HG03103 (cell line): ENCODE measurements around the gene MYO15B.
"Not testable (repeated sequence)": the region's sequence is repeated elsewhere in the genome, so short reads cannot be mapped to it uniquely, and the experiment has no call there.

ENCODE experiments used
- ATAC-seq: cut with Tn5 transposase; IDR thresholded peaks from one replicate; pipeline ENCODE4 v1.9.1; 2021; ENCODE audit warnings: low read depth; ENCODE audit not compliant: unreplicated experiment

MYO15B gene

GRCh38 chr17:75636381-75637142 is 49.0 kb downstream of the MYO15B start:
- ATAC-seq: no peak

- ATAC-seq: no peak
Observed at GRCh38 chr17:75637143-75637538, 49.5 kb downstream of the MYO15B start.

DNA sequence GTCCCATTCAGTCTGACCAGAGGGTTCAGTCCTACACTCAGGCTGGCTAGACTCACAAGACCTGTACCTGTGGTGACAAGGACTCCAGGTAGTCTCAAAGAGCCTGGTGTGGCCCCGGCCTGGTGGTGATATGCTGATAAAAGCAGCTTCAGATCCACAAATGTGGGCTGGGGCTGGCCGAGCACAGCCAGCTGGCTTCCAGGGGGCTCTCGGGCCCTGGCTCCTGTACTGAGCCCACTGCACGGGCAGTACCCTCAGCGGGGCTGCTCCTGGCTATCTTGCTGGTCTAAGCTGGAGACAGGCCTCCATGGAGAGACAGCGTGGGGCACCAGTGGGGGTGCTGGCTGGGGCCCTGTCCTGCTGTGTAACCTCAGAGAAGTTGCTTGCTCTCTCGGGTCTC is 50.0 kb downstream of the MYO15B start:
- ATAC-seq: no peak

GRCh38 chr17:75638039-75638438 is 50.4 kb downstream of the MYO15B start:
- not testable (repeated sequence) for ATAC-seq

- ATAC-seq: no peak
Observed at GRCh38 chr17:75638893-75639292, 51.3 kb downstream of the MYO15B start.

DNA sequence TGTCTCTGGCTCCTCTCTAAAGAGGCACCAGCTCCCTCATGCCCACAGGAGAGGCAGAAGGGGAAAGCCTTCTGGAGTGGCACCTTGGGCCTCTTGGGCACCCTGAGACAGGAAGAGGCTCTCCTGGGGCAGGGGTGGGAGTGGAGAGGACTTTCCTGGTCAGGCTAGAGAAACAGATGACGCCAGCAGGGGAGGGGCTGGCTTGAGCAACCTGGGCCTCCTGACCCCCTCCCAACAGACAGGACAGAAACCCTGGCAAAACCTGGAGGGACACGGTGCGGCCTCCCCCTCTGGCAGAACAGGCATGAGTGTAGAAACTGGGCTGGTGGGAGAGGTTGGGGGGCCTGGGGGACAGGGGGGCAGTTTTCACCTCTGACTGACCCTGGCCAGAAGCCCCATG is 51.7 kb downstream of the MYO15B start:
- ATAC-seq: no peak

DNA sequence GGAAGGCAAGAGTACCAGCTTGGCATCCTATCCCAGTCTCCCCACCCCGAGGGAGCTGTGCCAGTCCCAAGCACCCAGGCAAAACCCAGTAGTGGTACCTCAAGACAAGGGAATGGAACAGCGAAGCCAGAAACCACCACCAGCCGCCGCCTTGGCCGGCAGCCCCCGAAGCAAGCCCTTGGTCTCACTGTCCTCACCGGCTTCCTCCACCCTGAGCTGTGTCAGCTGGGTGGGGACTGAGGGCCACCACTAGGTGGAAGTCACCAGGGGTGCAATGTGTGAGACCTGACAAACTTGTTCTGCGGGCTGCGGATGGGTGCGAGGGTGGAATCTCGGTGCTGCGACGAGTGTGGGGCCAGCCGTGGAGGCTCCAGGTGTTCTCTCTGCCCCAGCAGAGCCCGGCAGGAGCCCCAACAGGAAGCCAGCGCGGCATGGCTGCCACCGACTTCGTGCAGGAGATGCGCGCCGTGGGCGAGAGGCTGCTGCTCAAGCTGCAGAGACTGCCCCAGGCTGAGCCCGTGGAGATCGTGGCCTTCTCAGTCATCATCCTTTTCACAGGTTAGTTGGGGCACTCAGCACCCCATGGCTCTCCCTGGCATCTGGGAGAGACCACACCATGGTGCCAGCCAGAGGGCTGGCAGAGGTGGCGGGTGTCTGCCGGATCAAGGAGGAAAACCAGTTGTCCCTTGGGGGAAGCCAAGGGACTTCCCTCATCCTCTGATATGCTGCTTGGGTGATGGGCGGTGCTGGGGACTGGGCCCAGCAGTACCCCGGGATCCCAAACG is 52.4 kb downstream of the MYO15B start:
- no peak for ATAC-seq

DNA sequence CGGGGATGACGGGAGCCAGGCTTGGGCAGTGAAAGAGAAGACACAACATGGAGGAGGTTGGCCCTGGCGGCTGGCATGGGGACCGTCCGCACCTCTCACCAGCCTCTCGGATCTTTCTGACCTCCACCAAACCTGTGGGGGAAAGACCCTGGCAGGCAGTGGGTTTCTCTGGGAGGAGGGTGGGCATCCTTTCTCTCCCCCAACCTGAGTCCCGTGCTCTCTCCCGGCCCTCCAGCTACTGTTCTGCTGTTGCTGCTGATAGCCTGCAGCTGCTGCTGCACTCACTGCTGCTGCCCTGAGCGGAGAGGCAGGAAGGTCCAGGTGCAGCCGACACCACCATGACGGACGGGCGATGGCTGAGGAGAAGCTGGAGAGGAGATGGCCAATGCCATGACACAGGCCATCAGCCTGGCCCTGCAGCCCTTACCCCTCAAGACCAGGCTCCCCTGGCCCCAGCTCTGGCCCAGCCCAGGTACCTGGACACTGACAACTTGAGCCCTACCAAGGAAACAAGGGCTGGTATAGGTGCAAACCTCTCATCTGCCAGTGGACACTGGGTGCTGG is 53.0 kb downstream of the MYO15B start:
- ATAC-seq: no peak

DNA sequence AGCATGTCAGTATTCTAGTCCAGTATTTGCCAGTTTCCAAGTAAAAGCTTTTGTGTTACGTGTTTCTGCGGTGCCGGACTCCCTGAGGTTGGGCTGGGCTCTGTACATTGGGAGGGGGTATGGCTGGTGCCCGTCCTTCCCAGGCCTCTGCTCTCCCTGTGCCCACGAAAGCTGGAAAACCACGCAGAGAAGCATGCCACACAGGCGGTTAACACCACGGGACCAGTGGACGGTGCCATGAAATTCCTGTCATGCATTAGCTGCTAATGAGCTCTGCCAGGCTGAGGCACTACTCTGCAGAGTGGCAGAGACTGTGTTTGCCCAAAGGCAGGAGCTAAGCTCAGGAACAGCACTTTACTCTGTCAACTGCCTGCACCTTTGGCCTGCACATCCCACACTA is 53.7 kb downstream of the MYO15B start:
- no peak for ATAC-seq

DNA sequence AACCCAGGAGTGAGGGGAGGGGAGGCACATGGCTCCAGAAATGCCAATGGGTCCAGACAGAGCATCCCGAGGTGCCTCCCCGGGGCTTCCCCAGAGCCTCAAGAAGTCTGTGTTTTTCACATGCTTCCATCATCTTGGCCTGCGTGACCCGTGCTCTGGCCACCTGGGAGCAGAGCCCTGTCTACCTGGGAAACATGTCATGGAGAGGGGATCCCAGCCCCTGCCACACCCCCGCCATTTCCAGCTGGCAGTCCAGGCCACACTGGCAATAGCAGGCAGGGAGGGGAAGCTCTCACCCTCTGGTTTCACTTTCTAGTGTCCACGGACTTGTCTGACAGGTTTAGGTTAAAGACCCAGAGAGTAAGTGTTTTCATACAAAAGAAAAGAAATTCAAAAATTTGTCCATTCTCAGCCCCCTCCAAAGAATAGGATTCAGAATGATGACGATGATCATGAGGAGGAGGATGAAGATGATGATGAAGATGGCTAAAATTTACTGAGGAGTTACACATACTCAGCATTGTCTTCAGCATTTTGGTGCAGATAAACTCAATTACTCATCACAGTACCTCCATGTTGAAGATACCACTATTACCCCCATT is 54.7 kb downstream of the MYO15B start:
- no peak for ATAC-seq

DNA sequence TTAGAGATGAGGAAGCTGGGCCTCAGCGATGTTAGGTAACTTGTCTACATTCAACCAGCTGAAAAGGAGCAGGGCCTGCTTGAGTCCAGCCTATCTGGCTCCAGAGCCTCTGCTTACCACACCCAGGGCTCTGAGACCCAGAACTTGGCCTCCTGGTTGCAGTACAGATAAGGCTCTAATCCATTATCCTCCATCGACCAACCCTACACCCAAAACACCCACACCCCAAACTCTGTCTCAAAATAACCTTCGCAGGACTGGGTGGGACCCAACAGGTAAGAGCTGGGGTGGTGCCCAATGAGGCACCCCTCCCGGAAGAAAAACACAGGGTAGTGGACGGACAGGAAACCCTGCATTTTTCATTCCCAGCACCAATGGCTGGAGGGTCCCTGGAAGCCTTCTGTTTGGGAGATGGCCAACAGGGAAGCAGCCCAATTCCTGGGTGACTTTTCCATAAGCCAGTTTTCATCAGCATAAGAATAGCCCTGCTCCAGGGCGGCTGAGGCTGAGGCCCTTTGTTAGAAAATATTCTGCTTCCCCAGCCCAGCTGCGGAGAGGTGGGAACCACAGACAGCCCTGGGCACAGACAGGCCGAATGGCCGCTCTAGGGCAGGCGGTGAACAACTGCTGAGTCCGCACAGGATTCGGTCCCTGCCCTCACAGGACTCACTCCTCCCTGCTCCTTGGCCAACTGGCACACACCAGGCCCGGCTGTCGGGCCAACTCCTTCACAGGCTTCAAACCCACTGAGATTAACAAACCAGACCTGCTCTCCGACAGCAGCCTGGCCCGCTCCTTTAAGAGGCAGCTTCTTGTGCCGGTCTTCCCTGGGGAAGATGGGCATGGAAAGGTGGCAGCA is 55.4 kb downstream of the MYO15B start:
- no peak for ATAC-seq

GRCh38 chr17:75643643-75644017 is 56.0 kb downstream of the MYO15B start:
- no peak for ATAC-seq

DNA sequence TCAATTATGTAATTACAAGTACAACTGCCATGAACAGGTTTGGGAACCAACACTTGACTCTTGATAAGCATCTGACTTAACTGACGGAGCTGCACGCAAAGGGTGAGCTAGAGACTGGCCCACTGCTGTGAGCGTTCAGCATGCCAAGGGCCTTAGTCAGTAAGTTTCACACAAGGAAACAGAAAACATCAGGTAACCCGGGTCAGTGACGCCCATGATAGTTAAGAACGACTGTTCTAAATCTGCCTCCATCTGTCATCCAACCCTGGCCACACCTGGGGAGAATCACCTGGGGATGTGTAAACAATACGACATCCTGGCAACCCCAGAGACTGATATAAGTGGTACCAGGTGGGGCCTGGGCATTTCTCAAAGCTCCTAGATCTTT is 57.9 kb downstream of the MYO15B start:
- no peak for ATAC-seq

- ATAC-seq: no peak
Observed at GRCh38 chr17:75645889-75646637, 58.5 kb downstream of the MYO15B start.

- no peak for ATAC-seq
Observed at GRCh38 chr17:75646638-75646992, 59.0 kb downstream of the MYO15B start.

DNA sequence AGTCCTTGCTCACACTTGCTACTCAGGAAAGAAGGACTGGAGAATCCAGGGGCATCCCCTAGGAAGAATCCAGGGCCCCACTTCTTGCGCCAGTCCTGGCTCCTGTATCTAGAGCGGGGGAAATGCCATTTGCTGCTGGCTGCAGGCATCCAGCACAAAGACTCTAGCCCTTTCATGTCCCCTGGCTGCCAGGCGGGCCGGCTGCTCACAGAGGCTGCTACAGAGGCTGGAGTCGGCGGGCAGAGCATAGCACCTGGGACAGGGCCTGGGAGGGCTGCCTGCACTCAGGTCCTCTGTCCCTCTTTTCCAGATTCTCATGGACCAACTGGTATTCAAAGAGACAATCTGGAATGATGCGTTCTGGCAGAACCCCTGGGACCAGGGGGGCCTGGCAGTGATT is 59.5 kb downstream of the MYO15B start:
- ATAC-seq: no peak

DNA sequence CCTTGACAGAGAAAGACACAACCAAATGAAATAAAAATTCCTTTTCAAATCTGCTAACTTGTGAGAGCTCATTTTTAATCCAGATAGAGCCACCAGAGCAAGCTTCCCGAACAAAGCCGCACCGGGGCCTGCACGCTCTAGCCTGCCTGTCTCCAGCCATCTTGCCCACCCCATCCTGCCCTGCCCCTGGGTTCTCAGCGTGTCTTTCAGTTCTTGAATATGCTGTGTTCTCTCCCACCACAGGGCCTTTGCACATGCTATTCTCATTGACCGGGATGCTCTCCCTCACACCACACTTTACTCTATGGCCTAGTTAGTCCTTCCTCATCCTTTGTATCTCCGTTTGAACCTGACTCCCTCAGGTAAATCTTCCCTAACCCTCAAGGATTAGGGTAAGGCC is 60.3 kb downstream of the MYO15B start:
- ATAC-seq: no peak

DNA sequence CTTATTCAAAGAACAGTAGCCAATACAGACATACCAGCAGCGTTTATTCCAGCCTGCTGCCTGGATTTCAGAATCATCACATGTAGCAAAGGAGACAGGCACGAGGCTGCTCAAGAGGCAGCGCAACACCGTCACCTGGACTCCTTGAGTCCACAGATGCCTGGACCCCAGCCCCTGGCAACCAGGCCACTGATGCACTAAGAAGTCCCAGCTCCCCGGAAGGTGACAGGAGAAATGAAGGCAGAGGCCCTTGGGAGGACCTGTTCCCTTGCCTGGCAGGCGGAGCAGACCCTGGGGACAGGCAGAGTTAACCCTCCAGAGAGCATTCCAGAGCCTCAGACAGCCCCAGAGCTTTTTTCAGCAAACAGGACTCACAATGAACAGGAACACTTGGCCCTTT is 62.1 kb downstream of the MYO15B start:
- ATAC-seq: no peak

- ATAC-seq: no peak
Observed at GRCh38 chr17:75650874-75651273, 63.3 kb downstream of the MYO15B start.

GRCh38 chr17:75652341-75652740 is 64.7 kb downstream of the MYO15B start:
- no peak for ATAC-seq
